Endothelial cell of umbilical vein (primary cell): ENCODE measurements around the gene CREB3. TPM values are rescaled to one million over a fixed set of nuclear protein-coding genes. Genes with fewer than 3 reads are reported as not detected.
A peak's percentile ranks its signal among the peaks of the same experiment; 100 is the strongest.

Experiments used
- BruUV-seq: library from RNA; stranded (reverse); fragments of 400-500 nt; replicated peaks from 2 replicates; lab custom pipeline; 2021; lab: Mats Ljungman, UMichigan
- CTCF ChIA-PET: fragments of 300-600, 350-600 bp; sonication (Branson Sonifier 250); formaldehyde crosslinking; loops from one replicate; lab custom pipeline; 2021; ENCODE audit warnings: antibody characterized with exemption, inconsistent platforms; lab: Charles Lee
- POLR2A ChIA-PET: fragments of 300-600, 350-600 bp; sonication (Branson Sonifier 250); formaldehyde crosslinking; loops from one replicate; lab custom pipeline; 2021; ENCODE audit warnings: antibody characterized with exemption, inconsistent platforms; lab: Charles Lee
- DNase-seq: peaks from one replicate; pipeline ENCODE4 v3.0.0-alpha.2; 2011; ENCODE audit warnings: low read depth, low spot score
- FAIRE-seq: peaks from 2 replicates; lab custom pipeline; 2011; peaks lifted over from hg19 to GRCh38; lab: Jason Lieb, UNC
- H2AFZ ChIP-seq: 2 replicates; pipeline ENCODE4 v1.6.0; 2012; ENCODE audit warnings: low read depth, low read length, control low read depth, inconsistent platforms
- H3K27ac ChIP-seq: 2 replicates; pipeline ENCODE4 v1.5.1; 2011; ENCODE audit warnings: low read depth, mild to moderate bottlenecking, control low read depth, low read length, moderate library complexity; ENCODE audit not compliant: insufficient read depth
- H3K27me3 ChIP-seq, 2 experiments: 2 replicates each; pipeline versions ENCODE4 v1.6.0 to v1.6.1; 2011; ENCODE audit warnings: low read length in 2 of 2, mixed read lengths in 1 of 2; ENCODE audit not compliant: control insufficient read depth in 2 of 2, insufficient read depth in 2 of 2
- H3K36me3 ChIP-seq, 2 experiments: 2 replicates in 1 of 2; 3 replicates in 1 of 2; pipeline ENCODE4 v1.5.1; 2011; ENCODE audit warnings: low read length in 2 of 2, mild to moderate bottlenecking in 1 of 2, moderate library complexity in 1 of 2; ENCODE audit not compliant: control insufficient read depth in 2 of 2, insufficient read depth in 2 of 2; ENCODE audit errors: extremely low read depth in 1 of 2
- H3K4me1 ChIP-seq: 3 replicates; pipeline ENCODE4 v1.5.1; 2011; ENCODE audit warnings: mild to moderate bottlenecking, low read length; ENCODE audit not compliant: control insufficient read depth, insufficient read depth; ENCODE audit errors: extremely low read depth
- H3K4me2 ChIP-seq: 2 replicates; pipeline ENCODE4 v1.6.1; 2011; ENCODE audit warnings: low read length, control low read depth, mixed read lengths; ENCODE audit not compliant: insufficient read depth
- H3K4me3 ChIP-seq, 3 experiments: fragments of 200-600 bp in 1 of 3; sonication (generic), shearing (Covaris generic) in 1 of 3; replicated peaks in 1 of 3; 2 replicates each; pipeline ENCODE4 v1.5.1; 2011 to 2016; ENCODE audit warnings: control low read depth in 3 of 3, low read length in 3 of 3, mild to moderate bottlenecking in 2 of 3, inconsistent platforms in 1 of 3, low read depth in 1 of 3, moderate library complexity in 1 of 3; ENCODE audit not compliant: insufficient read depth in 1 of 3
- H3K79me2 ChIP-seq: 2 replicates; pipeline ENCODE4 v1.6.0; 2012; ENCODE audit warnings: low read length, inconsistent platforms; ENCODE audit not compliant: control insufficient read depth, insufficient read depth
- H3K9ac ChIP-seq: replicated peaks from 2 replicates; pipeline ENCODE3; 2011; ENCODE audit warnings: low read length, control low read depth; ENCODE audit not compliant: insufficient read depth; ENCODE audit errors: extremely low read depth
- H3K9me1 ChIP-seq: replicated peaks from 3 replicates; pipeline ENCODE4 v1.6.0; 2011; ENCODE audit warnings: mild to moderate bottlenecking, low read length; ENCODE audit not compliant: control insufficient read depth, insufficient read depth; ENCODE audit errors: extremely low read depth
- H3K9me3 ChIP-seq: replicated peaks from 2 replicates; pipeline ENCODE4 v1.5.1; 2012; ENCODE audit warnings: low read length, inconsistent platforms; ENCODE audit not compliant: control insufficient read depth, insufficient read depth
- H4K20me1 ChIP-seq: replicated peaks from 2 replicates; pipeline ENCODE3; 2011; ENCODE audit warnings: mild to moderate bottlenecking, low read length; ENCODE audit not compliant: control insufficient read depth, insufficient read depth; ENCODE audit errors: extremely low read depth
- CTCF ChIP-seq, 2 donors: IDR thresholded peaks; 1 replicate in 1 of 2; 2 replicates in 1 of 2; pipeline ENCODE4 v1.5.1; 2011; ENCODE audit warnings: low read length in 2 of 2, mild to moderate bottlenecking in 2 of 2, moderate library complexity in 2 of 2, control low read depth in 1 of 2, inconsistent platforms in 1 of 2, low read depth in 1 of 2; ENCODE audit not compliant: insufficient read depth in 1 of 2; ENCODE audit errors: extremely low read depth in 1 of 2
- EZH2 ChIP-seq: IDR thresholded peaks from 2 replicates; pipeline ENCODE4 v1.6.1; 2012; ENCODE audit warnings: borderline replicate concordance, low read depth, mild to moderate bottlenecking, moderate library complexity, low read length, inconsistent platforms; ENCODE audit not compliant: severe bottlenecking
- FOS ChIP-seq: IDR thresholded peaks from 2 replicates; pipeline ENCODE4 v1.6.1; 2011; ENCODE audit warnings: mild to moderate bottlenecking, low read length, moderate library complexity, borderline replicate concordance; ENCODE audit not compliant: insufficient read depth
- GATA2 ChIP-seq: IDR thresholded peaks from 2 replicates; pipeline ENCODE4 v1.7.0; 2011; ENCODE audit warnings: low read depth, mild to moderate bottlenecking, moderate library complexity, mixed read lengths, low read length; ENCODE audit not compliant: insufficient read length, insufficient read depth
- JUN ChIP-seq: IDR thresholded peaks from 2 replicates; pipeline ENCODE4 v1.6.1; 2011; ENCODE audit warnings: borderline replicate concordance, low read depth; ENCODE audit not compliant: insufficient read length, insufficient read depth
- MAX ChIP-seq: IDR thresholded peaks from 2 replicates; pipeline ENCODE4 v1.6.1; 2011; ENCODE audit not compliant: insufficient read depth, insufficient read length
- MYC ChIP-seq: IDR thresholded peaks from one replicate; pipeline ENCODE4 v1.6.1; 2011; ENCODE audit warnings: mild to moderate bottlenecking, low read depth, low read length
- POLR2A ChIP-seq: IDR thresholded peaks from 2 replicates; pipeline ENCODE4 v1.6.1; 2012; ENCODE audit warnings: low read depth, mild to moderate bottlenecking, control low read depth, low read length
- POLR2AphosphoS5 ChIP-seq: IDR thresholded peaks from 2 replicates; pipeline ENCODE4 v1.6.1; 2012; ENCODE audit warnings: low read depth, mild to moderate bottlenecking, control low read depth, low read length, moderate library complexity; ENCODE audit not compliant: insufficient read depth
- dilution Hi-C: fragments of 300-500 bp; cut with MboI; formaldehyde crosslinking; loops from one replicate; pipeline ENCODE4 v1.15.0; 2019; ENCODE audit warnings: low sequenced_read_pairs; ENCODE audit not compliant: extremely low pct_ligation_motif_present
- intact Hi-C: fragments of 100-400 bp; cut with micrococcal nuclease; formaldehyde crosslinking; loops from one replicate; pipeline ENCODE4 v1.10.0; 2022
- polyA plus RNA-seq, 4 experiments: library from polyadenylated mRNA; depleted of rRNA in 3 of 4; stranded (reverse) in 3 of 4; unstranded in 1 of 4; fragments of >200 nt; gene quantifications; 2 replicates each; pipeline versions ENCODE4 v1.2.1 to v1.2.3, GENCODE V29; 2011 to 2012; ENCODE audit warnings: missing spikeins in 1 of 4
- total RNA-seq: library from RNA; stranded (reverse); gene quantifications from 2 replicates; pipeline ENCODE4 v1.2.3, GENCODE V29; 2021

The CREB3 gene
- total and polyA plus RNA-seq, 2 donors (not counting 3 experiments of a cell fraction or from before 2014, with no cell fraction given) = 39.8 to 52.1 TPM

GRCh38 chr9:35760651-35761050 lies 28.2 kb downstream of the CREB3 start:
- no peaks in the 10 kb centered on the region for H3K9me3 ChIP-seq
- no peaks in the 10 kb centered on the region for H3K9me1 ChIP-seq
- H3K4me1 ChIP-seq = peaks cover 64% of the 10 kb centered on the region
- peak overlapping the region in 1 of 3 experiments; percentile 9 for H3K4me3 ChIP-seq
- no peaks in the 10 kb centered on the region for H3K79me2 ChIP-seq
- peak; percentile 94 for DNase-seq
- no peaks in the 10 kb centered on the region for H4K20me1 ChIP-seq
- BruUV-seq = no TSS peak
- H2AFZ ChIP-seq = no peak overlapping the region
- H3K36me3 ChIP-seq = no peaks in the 10 kb centered on the region
- ChIA-PET CTCF (interaction anchor here (1.0 to 7.2 kb wide), 14 partner anchors 9 to 122 kb away, joined by 3 to 62 read pairs (median 6); partner anchors contain the start of genes CREB3, GBA2, RGP1 and TLN1), POLR2A (interaction anchor here (1.2 to 2.2 kb wide), 2 partner anchors 11 to 15 kb away, joined by 4 to 8 read pairs; no protein-coding TSS in a partner anchor)
- intact Hi-C loops (loop anchor here (1.0 kb wide), 3 partner anchors 11 to 24 kb away; partner anchors contain the start of genes GBA2 and RGP1), dilution Hi-C loops (no loop called here)
- peak overlapping the region; percentile 76 for H3K4me2 ChIP-seq
- no peak for TF ChIP-seq CTCF (IDR thresholded peaks at IDR 0.05; ENCODE audit: extremely low read depth in 1 of 2, insufficient read depth in 1 of 2, low read depth in 1 of 2, low read length in 2 of 2)
- peak; percentile 91 for TF ChIP-seq GATA2
- TF ChIP-seq MAX = no peak
- TF ChIP-seq POLR2AphosphoS5 = peak; percentile 92
- no peak for TF ChIP-seq EZH2
- no peak for TF ChIP-seq MYC
- TF ChIP-seq JUN = peak; percentile 23
- TF ChIP-seq POLR2A = peak; percentile 75
- TF ChIP-seq FOS = peak; percentile 29
- H3K9ac ChIP-seq = peak overlapping the region; percentile 54
- peak overlapping the region; percentile 76 for H3K27ac ChIP-seq
- no peaks in the 10 kb centered on the region for H3K27me3 ChIP-seq
- peak; percentile 97 for FAIRE-seq
